Smooth muscle cell of the brain vasculature (primary cell): ENCODE measurements around the gene HLA-DQA1.
"Not testable (repeated sequence)": the region's sequence is repeated elsewhere in the genome, so short reads cannot be mapped to it uniquely, and the experiment has no call there.

Experiments used
- DNase-seq: peaks from one replicate; pipeline ENCODE4 v3.0.0-alpha.2; 2012; ENCODE audit warnings: low read depth, low spot score

Gene HLA-DQA1

DNA sequence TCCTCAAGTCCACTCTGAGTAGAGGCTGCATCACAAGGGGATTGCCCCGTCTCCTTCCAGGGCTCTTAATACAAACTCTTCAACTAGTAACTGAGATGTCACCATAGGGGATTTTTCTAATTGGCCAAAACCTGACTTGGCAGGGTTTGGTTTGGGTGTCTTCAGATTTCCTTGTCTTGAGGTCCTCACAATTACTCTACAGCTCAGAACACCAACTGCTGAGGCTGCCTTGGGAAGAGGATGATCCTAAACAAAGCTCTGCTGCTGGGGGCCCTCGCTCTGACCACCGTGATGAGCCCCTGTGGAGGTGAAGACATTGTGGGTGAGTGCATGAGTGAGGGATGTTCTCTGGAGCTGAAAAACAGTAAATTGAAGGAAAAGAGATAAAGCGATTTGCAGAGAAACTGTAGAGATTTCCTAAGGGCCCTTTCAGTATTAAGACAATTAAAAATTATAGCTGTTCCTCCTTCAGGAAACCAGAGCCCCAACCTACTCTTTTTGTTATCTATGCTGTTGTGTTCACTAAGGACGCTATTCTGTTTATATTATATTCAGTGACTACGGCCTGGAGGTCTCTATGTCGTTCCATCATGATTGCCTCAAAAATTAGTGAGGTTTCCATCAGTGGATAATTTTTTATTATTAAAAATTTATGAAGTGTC is at the start of gene HLA-DQA1:
TSS of gene HLA-DQA1 (plus strand) at position 188 of the 662 bp plus-strand sequence. CDS start at position 241, 53 bp downstream.
- DNase-seq, result no peak

DNA sequence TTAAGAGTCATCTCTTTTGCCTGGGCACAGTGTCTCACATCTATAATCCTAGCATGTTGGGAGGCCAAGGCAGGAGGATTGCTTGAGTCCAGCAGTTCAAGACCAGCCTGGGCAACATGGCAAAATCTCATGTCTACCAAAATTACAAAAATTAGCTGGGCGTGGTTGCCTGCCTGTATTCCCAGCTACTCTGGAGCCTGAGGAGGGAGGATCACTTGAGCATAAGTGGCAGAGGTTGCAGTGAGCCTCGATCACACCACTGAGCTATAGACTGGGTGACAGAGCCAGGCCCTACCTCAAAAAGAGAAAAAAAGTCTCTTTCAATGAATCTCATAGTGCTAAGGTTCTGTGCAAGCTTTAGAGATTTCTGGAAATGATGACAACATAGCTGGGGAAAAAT is 49.0 kb upstream of the HLA-DQA1 start:
- DNase-seq, result no peak

DNA sequence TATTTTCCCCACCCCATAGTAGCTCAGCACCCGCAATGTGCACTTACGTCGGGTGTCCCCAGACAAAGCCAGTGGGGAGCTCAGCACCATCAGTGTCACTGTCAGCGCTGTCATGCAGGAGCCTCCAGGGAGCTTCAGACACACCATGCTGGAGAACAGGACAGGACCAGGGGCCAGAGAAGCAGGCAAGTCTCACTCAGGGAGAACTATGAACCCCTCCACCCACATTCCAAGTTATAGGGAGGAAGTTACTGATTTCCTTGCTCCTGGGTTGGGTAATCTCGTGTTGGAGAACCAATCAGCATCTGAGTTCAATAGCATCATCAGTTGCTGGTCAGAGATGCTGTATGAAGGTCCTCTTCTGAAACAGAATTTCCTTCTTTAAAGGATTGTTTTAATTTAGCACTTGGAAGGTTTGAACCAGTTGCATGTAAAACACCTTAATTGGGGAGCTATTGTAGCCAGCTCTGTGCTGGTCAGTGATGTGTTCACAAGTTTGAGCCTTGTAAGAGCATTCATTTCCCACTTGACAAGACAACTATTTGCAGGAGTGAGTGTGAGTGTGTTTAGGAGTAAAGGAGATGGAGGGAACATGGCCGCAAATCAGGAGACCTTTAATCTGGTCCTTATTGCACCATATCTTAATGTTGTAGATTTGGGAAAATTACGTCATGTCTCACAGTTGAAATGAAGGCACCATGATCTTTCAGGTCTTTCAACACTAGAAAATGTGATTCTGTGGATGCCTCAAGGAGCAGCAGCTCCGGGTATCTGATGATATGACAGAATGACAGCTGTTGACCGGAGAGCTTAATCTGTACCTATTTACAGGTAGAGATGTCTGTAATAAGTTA is 47.4 kb upstream of the HLA-DQA1 start, which contains the start of gene HLA-DRB1:
TSS of gene HLA-DRB1 (minus strand) at position 253 of the 854 bp plus-strand sequence. CDS start at position 147, 106 bp downstream.
- no peak for DNase-seq

DNA sequence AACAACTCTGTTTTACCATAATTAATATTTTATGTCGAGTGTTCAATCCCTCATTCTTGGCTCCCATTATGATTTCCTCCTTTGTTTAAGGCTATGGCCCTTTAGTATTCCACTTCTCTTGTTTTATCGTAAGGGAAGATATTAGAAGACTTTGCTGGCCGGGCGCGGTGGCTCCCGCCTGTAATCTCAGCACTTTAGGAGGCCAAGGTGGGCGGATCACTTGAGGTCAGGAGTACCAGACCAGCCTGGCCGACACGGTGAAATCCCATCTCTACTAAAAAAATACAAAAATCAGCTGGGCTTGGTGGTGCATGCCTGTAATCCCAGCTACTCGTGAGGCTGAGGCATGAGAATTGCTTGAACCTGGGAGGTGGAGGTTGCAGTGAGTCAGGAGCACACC is 46.5 kb upstream of the HLA-DQA1 start:
- DNase-seq, result not testable (repeated sequence)

DNA sequence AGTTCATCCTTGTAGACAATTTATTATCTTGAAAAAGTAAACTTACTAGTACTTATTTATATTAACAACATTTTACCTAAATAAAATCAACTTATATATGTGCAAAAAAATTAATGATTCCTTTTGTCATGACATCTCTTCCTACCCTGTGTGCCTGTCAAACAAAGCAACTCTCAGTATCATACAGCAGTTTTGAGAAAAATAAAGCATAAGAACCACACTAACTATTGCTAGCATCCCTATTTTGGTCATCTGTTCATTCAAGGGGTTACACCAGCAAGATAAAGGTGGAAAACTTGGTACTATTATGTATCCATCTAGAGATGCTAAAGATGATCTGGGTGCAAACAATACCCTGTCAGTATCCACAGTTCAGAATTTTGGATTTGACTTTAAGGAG is 40.2 kb upstream of the HLA-DQA1 start:
- no peak for DNase-seq

DNA sequence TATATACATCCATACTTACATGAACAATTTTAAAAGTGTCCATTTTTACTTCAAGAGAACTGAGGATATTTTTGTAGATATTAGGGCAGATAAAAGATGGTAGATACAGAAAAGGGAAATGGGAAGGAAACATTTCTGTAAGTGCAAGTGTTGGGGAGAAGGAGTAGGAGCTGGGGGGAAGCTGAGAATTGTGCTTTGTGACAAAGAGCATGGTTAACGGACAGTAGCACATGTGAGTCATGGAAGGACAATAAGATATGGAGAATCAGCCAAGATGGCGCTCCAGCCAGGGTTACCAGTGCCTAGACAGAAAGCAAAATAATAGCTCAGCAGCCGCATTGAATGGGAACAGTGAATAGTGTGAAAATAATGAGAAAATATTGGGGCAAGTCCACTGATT is 34.8 kb upstream of the HLA-DQA1 start:
- DNase-seq, result no peak

DNA sequence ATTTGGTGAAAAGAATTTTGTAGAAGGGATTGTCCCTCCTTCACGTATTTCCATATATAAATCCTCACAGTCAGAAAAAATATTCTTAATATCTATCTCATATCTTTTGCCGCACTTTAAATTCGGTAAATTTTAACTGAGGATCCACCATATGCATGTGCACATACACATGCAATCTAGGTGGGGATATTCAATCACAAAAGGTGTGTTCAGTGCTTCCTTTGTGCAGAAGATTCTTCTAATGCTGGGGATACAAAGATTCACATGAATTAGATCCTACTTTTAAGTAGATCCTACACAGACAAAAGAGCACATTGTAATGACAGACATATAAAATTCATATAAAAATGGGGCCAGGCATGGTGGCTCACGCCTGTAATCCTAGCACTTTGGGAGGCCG is 34.0 kb upstream of the HLA-DQA1 start:
- no peak for DNase-seq

DNA sequence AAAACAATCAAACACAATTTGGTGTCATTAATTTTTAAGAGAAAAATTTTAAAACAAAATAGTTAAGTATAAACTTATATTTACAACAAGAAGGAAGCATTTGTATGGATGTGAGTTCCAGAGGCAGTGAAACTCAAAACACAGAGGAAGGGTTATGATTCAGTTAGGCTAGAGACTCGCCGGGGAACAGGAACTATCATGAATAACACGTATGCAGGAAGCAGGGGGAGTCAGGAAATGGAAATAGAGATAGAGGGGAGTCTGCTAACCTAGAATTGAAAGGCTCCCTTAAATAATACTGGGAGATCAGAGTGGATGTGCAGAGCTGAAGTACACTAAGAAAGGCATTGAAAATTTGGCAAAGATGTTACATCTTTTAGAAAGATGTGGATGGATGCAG is 33.3 kb upstream of the HLA-DQA1 start:
- no peak for DNase-seq

DNA sequence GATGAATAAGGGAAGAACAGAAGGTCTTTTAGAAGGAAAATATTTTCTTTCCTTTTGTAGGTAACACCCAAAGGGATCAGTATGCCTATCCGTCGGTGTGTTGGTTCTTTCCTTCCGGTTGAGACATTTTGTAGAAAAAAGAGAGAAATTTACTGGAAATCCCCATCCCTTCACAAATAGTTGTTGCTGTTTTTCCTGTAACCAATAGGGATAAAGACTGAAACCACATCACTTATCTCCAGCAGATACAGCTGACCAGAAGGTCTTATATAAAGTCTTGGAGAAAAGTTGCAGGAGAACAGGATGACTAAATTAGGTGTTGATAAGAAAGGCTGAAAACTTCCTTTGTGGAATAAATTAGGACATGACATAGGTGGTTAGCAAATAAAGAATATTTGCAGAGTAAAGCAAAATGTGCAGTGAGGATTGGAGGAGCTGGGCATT is 32.8 kb upstream of the HLA-DQA1 start:
- DNase-seq, result no peak

DNA sequence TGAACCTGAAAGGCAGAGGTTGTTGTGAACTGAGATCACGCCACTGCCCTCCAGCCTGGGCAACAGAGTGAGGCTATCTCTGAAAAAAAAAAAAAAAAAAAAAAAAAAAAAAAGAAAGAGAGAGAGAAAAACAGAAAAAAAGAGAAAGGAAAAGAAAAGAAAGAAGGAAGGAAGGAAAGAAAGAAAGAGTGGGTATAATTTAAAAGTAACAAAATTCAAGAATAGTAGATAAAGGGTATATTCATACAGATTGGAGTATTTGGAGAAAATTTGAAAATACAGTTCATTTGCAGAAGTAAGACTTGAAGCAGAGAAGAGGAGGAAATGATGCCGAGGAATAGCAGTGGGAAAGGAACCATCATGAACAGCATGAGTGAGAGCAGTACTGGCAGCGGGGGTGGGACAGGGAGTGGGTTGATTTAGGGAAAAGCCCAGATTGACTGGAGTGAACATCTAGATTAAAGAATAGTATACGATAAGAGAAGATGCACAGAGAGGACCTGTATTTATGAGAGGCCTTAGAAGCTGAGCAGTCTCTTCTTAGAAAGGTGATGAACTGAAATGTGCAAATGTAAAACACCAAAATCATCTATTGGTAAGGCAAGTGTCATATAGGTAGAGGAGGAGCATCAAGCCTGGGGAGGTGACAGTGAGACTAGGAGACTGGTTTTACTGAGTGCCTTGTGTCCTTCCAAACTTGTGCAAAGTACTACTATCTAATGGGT is 29.8 kb upstream of the HLA-DQA1 start:
- DNase-seq, result no peak

DNA sequence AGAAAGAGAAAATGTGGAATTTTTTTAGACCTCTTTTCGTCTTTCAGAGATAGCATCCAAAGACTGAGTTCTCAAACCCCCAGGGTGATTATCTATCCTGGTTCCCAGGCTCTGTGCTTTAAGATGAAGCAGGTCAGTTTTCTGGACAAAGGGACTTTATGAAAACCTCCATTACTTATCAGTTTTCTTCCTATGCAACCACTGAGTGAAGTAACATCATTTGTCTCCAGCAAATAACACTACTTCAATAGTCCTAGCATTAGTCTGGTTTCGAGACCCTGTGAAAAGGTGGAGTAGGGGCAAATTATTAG is 29.3 kb upstream of the HLA-DQA1 start:
- no peak for DNase-seq

DNA sequence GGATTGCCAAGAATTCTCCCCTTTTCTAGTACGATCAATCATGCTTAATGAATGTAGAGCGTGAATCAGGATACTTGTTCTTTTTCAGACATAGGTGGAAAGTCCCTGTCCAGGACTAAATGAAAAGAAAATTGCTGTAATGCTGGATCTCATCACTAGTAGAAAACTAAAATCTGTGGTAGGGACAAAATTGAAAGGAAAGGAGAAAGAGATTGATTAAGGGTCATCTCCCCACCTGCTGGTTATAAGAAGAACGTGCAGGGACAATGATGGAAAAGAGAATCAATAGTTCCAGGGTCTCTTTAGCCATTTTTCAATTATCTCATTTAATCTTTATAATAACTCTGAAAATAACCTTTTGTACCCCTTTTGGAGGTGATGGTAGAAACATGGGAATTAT is 28.8 kb upstream of the HLA-DQA1 start:
- no peak for DNase-seq

DNA sequence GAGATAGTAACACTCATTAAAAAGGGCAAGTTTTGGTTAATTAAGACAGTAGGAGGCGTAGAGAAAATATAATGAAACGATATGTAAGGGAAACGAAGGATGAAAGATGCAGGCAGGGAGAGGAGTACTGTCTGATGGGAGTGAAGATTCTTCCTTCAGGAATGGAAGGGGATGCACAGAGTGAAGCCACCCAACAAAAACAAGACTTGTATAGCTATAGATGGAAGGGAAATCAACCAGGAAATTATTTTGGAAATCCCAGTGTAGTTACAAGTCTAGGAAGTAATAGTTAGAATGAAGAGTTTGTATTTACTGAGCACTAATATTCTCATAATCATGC is 27.8 kb upstream of the HLA-DQA1 start:
- no peak for DNase-seq

DNA sequence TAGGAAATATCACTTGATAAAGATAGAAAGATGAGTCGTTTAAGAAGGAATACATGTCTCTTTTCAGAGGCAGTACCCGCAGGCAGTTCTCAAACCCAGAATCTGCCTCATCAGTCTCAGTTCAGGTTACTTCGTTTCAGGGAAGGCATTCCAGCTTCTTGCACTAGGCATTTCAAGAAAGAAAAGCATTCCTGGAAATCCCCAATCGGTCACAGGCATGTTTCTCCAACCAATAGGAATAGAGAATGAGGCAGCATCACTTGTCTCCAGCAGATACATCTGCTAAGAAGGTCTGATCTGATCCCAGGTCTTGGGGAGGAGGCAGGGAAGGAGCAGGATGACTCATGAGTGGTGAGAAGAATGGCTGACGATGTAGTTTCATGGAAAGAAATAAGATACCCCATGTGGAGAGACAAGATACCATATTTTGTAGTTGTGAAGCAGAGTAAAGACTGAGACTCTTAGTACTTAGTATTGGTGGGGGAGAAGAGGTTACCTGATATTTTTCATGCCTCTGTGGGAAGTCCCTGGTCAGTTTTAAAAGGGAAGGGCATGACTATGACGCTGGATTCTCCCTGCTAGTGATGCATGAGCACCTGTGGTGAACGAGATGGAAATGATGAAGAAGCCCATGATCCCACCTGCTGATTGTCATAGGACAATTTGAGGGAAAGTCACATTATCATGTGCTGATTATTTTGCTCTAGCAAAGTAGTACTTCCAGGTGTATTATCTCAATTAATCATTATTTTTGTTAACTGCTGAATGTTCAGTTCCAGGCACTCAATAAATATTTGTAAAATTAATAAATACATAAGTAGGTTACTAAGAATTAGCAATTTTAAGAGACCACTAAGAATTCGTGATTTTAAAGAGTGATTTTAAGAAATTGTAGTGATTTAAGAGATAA is 27.2 kb upstream of the HLA-DQA1 start:
- peak; percentile 57 for DNase-seq

DNA sequence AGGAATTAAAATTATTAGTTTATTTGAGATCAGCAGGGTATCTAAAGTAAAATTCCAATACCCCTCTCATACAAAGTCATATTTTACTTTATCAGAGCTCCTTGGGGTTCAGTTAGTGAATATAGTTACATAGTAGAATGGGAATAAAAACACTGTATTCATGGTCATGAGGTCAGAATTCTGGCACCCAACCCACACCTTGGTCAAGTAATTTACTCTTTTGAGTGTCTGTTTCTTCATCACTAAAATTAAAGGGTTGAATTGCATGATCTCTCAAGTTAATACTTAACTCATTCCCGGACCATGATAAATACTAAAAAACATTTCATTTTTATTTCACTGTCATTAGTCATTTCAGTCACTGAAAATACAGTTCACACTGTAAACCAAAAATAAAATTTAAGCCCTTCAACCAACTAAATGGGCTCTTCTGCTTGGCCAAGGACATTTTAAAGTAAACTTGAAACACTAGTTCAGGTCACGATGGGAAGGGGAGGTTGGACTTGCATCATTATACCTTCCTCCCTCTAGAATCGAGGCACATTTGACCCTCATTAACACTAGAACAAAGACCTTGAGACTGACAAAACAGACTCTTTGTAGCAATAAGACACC is 26.4 kb upstream of the HLA-DQA1 start:
- no peak for DNase-seq

DNA sequence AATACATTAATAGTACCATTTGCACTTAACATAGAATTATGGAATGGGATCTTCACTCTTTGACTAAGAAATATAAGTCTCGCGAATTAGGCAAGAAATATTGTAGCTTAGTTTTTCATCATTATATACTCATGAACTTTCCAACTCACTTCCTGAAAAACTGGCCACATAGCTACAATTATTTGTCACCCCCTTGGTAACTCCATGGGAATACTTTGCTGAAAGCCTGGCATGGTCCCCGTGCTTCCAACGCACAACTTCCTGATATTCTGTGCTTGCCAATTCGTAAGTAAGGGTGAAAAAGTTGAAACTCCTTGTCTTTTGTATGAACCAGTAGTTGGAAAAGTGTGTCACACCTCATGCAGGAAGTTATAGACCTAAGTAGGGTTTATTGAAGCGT is 23.7 kb upstream of the HLA-DQA1 start:
- DNase-seq, result no peak

DNA sequence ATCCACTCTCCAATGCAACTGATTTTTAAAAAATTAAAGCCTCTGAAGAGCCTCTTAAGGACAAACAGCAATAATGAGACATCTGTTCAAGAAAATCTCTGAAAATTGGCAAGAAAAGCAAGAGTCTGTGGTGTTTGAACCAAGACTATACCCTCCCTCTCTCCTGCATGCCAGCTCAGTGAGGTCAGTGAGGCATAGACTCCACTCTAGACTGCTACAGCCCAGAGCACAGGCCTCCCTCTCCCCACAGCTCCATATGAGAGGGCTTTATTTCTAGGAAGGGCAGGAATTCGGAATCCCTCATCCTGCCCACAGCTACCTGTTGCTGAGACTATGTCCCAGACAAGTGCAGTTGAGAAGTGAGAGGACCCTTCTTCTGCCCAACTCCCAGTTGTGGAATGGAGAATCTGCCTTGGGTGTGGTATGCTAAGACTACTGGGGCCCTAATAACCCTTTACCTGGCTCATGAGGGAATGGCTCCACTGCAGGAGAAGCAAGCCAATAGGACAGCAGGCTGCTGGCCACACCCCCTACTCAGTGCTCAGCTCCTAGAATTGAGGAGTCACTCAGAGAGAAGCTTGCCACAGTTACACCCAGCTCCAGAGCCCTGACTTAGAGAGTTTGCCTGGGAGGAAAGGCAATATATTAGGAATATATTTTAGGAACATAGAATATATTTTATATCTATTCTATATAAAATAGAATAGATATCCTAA is 22.7 kb upstream of the HLA-DQA1 start:
- no peak for DNase-seq

DNA sequence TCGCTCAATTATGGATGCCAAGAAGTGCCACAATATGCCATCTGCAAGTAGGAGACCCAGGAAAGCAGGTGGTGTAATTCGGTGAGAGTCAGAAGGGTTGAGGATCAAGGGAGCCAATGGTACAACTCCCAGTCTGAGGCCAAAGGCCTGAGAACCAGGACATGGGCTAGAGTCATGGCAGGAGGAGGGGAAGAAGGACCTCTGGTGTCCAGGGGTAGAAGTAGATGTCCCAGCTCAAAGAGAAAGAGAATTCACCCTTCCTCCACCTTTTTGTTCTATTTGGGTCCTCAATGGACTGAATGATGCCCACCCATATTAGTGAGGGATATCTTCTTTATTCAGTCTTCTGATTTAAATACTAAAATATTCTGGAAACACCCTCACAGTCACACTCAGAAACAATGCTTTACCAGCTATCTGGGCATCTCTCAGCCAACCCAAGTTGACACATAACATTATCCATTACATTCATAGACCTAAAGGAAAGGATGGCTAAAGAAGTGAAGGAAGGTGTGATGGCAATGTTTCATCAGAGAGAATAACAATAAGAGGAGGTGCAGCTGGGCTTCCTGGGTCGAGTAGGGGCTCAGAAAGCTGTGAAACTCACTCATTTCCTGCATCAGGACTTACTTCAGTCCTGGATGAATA is 21.2 kb upstream of the HLA-DQA1 start:
- DNase-seq, result no peak

DNA sequence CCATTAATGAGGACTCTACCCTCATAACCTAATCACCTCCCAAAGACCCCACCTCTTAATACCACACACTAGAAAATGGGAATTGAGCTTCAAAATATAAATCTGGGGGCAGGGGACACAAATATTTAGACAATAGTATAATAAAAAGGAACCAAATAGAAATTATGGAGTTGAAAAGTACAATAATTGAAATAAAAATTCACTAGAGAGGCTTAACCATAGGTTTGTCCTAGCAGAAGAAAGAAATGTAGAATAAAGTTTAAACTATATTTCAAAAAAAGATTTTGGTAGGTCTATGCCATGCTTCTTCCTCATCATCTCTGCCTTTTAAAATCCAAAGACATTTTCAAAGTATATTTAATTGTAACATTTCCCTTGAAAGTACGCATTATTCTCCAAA is 19.5 kb upstream of the HLA-DQA1 start:
- DNase-seq, result no peak

DNA sequence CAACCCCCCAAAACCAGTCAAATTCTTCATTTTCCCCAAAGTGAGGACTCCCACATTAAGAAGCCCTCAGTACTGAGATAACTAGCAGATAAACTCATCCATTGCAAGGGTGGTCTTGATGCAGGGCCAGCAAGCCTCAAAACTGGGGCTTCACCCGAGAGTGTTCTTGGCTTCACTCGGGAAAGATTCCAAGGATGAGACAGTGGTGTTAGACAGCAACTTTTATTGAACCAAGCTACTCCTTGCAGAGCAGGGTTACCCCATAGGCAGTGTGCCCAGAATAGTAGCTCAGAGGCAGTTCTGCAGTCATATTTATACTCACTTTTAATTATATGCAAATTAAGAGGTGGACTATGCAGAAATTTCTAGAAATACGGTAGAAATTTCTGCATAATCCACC is 15.8 kb upstream of the HLA-DQA1 start:
- no peak for DNase-seq
